HFFc6 (cell line): ENCODE data around the gene KLK12. TPM values are rescaled to one million over a fixed set of nuclear protein-coding genes. Genes with fewer than 3 reads are reported as not detected.

Experiments used
- DNase-seq: peaks from one replicate; pipeline ENCODE4 v3.0.0-alpha.2; 2018
- H3K27ac Mint-ChIP-seq: 2 replicates; pipeline ENCODE4 v1.8.0; 2020; ENCODE audit warnings: mild to moderate bottlenecking, mixed read lengths
- H3K27me3 Mint-ChIP-seq: 2 replicates; pipeline ENCODE4 v1.8.0; 2021; ENCODE audit warnings: mild to moderate bottlenecking, moderate library complexity, mixed read lengths; ENCODE audit not compliant: insufficient read depth
- H3K36me3 Mint-ChIP-seq: 2 replicates; pipeline ENCODE4 v1.8.0; 2021; ENCODE audit warnings: low read depth, mixed read lengths
- H3K4me1 Mint-ChIP-seq: 2 replicates; pipeline ENCODE4 v1.8.0; 2020; ENCODE audit warnings: low read depth, mixed read lengths
- H3K4me3 Mint-ChIP-seq: 2 replicates; pipeline ENCODE4 v1.8.0; 2020; ENCODE audit warnings: mild to moderate bottlenecking, moderate library complexity, mixed read lengths
- H3K9me3 Mint-ChIP-seq: 2 replicates; pipeline ENCODE4 v1.8.0; 2020; ENCODE audit warnings: mild to moderate bottlenecking, mixed read lengths
- total RNA-seq, 6 experiments: library from RNA; stranded (reverse); fragmentation: NEBNext Ultra II Directional; extraction: Animal tissue kit (Norgen Biotek cat#: 25700); gene quantifications; 2 replicates in 1 of 6; 3 replicates in 5 of 6; pipeline ENCODE4 v1.2.3, GENCODE V29; 2021
- TF ChIP-seq, protein P1 (sequence below): fragments of 200-600 bp; sonication (generic); IDR thresholded peaks from 2 replicates; pipeline ENCODE4 v1.5.0; 2021; ENCODE audit warnings: antibody characterized with exemption, mild to moderate bottlenecking

The KLK12 gene
- total RNA-seq, 6 experiments from 2014 or later, result not detected

DNA sequence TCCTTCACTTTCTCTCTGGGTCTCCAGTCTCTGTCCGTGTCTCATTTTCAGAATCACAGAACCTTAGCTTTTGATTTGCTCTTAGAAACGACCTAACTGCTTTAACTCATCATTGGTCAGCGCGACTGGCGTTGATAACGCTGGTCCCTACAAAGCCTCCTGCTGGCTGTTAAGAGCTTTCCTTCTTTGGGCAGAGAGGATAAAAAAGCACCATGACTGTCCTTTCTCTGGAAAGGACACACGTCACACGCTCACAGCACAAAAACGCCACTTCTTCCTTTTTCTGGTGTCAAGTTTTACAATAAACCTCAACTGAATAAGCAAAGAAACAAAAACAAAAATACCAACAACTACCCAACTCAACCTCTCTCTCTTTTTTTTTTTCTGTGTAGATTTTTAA lies 1.7 kb upstream of the KLK12 start:
- Mint-ChIP-seq H3K4me3 (no peak overlapping the region), H3K36me3 (peaks cover 11% of the 10 kb centered on the region), H3K4me1 (no peaks in the 10 kb centered on the region), H3K27ac (no peak overlapping the region), H3K9me3 (peaks cover 39% of the 10 kb centered on the region), H3K27me3 (peaks cover 2% of the 10 kb centered on the region)
- no peak for DNase-seq
- TF ChIP-seq, protein P1, sequence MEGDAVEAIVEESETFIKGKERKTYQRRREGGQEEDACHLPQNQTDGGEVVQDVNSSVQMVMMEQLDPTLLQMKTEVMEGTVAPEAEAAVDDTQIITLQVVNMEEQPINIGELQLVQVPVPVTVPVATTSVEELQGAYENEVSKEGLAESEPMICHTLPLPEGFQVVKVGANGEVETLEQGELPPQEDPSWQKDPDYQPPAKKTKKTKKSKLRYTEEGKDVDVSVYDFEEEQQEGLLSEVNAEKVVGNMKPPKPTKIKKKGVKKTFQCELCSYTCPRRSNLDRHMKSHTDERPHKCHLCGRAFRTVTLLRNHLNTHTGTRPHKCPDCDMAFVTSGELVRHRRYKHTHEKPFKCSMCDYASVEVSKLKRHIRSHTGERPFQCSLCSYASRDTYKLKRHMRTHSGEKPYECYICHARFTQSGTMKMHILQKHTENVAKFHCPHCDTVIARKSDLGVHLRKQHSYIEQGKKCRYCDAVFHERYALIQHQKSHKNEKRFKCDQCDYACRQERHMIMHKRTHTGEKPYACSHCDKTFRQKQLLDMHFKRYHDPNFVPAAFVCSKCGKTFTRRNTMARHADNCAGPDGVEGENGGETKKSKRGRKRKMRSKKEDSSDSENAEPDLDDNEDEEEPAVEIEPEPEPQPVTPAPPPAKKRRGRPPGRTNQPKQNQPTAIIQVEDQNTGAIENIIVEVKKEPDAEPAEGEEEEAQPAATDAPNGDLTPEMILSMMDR, result no peak

DNA sequence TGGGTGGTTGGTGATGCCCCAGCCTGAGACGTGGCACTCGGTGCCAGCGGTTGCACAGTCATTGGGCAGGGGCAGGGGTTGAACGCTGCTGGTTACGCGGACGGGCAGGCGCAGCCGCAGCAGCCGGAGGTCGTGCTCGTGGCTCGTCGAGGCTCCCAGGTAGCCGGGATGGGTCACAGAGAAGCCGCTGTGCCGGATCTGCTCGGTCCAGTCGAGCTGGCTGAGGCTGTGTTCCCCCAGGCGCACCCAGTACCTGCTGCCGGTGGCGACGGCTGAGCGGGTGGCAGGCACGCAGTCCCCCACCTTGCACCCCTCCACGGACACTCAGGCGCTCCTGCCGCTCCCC lies 2.9 kb downstream of the KLK12 start:
- no peaks in the 10 kb centered on the region for H3K4me1 Mint-ChIP-seq
- H3K36me3 Mint-ChIP-seq, result peaks cover 18% of the 10 kb centered on the region
- DNase-seq, result no peak

DNA sequence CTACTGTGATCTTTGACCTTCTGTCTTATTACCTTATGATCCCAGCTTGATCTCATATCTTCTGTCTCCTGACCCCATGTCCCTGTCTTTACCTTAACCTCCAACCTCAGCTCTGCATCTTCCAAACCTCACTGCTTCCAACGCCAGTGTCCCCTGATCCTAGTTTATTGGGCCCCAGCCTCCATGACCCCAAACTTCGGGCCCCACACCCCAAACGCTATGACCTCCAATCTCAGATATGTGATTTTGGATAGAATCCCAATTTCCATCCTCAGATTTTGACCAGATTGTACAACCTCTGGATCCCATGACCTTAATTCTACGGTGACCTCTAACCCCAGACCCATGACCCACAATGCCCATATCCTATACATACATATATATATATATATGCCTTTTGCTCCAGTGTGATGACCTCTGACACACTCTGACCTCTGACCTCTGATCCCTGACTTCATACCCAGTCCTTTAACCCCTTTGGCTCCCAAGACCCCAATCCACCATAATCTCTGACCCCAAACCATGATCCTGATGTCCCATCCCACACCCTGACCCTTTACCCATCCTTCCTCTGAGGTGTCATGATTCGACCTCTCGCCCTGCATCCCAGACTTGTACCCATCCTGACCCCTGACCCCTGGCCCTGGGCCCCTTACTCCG lies 3.5 kb downstream of the KLK12 start:
- Mint-ChIP-seq H3K36me3 (peaks cover 18% of the 10 kb centered on the region), H3K4me3 (no peak overlapping the region), H3K4me1 (no peaks in the 10 kb centered on the region), H3K9me3 (peaks cover 48% of the 10 kb centered on the region), H3K27ac (no peak overlapping the region), H3K27me3 (peaks cover 11% of the 10 kb centered on the region)
- TF ChIP-seq, protein P1, result no peak
- DNase-seq, result no peak

More for the DNA sequence above, 2.9 kb downstream of the KLK12 start:
- Mint-ChIP-seq H3K27ac (no peak overlapping the region), H3K27me3 (peaks cover 9% of the 10 kb centered on the region), H3K4me3 (no peak overlapping the region), H3K9me3 (peaks cover 50% of the 10 kb centered on the region)
- TF ChIP-seq, protein P1, result no peak

DNA sequence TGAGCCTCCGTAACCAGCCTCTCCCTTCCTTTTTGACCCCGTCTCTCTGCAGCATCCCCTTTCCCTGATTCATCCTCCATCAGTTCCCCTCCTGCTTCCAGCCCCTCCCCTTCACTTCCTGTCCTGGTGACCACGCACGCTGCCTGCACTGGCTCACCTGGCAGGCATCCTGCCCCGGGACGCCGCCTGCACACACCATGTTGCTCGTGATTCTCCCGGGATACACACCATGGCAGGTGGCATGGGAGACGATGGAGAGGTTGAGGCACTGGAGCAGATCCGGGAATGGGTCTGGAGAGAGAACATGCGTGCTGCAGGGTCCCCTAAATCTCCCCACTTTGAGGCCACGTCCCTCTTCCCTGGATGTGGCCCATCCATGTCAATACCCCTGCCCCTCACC lies 4.2 kb downstream of the KLK12 start:
- Mint-ChIP-seq H3K4me3 (no peak overlapping the region), H3K9me3 (peaks cover 44% of the 10 kb centered on the region)

DNA sequence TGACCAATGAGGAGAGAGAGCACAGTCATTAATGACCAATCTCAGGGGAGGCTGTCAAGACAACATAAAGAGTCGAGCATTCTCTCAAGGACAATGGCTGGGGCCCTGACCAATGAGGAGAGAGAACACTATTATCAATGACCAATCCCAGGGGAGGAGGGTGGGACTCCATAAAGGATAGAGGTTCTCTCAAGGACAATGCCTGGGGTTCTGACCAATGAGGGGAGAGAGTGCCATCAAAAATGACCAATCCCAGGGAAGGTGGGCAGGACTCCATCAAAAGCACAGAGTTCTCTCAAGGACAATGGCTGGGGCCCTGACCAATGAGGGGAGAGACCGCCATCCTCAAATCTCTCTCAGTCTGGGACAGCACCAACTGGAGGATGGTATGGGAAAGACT lies 5.1 kb downstream of the KLK12 start:
- no peak overlapping the region for H3K4me3 Mint-ChIP-seq
- peaks cover 15% of the 10 kb centered on the region for H3K27me3 Mint-ChIP-seq
- TF ChIP-seq, protein P1, result no peak

More for the DNA sequence above, 4.2 kb downstream of the KLK12 start:
- TF ChIP-seq, protein P1, result no peak
- H3K27ac Mint-ChIP-seq, result no peak overlapping the region
- peaks cover 18% of the 10 kb centered on the region for H3K36me3 Mint-ChIP-seq
- no peaks in the 10 kb centered on the region for H3K4me1 Mint-ChIP-seq
- no peak for DNase-seq
- H3K27me3 Mint-ChIP-seq, result peaks cover 11% of the 10 kb centered on the region

More for the DNA sequence above, 5.1 kb downstream of the KLK12 start:
- Mint-ChIP-seq H3K9me3 (peaks cover 38% of the 10 kb centered on the region), H3K4me1 (no peaks in the 10 kb centered on the region), H3K27ac (no peak overlapping the region), H3K36me3 (peaks cover 18% of the 10 kb centered on the region)
- no peak for DNase-seq
